Thyroid gland (tissue), 4 donors: ENCODE results near the gene CEACAM18. TPM values are rescaled to one million over a fixed set of nuclear protein-coding genes. Genes with fewer than 3 reads are reported as not detected.

Experiments used
- DNase-seq, 2 donors: peaks; one replicate each; pipeline ENCODE4 v3.0.0-alpha.2; 2019
- H3K27ac ChIP-seq, 3 donors: fragments of 200-600 bp; sonication (generic); 1 replicate in 2 of 3; 2 replicates in 1 of 3; pipeline ENCODE4 v1.5.1; 2016 to 2019; ENCODE audit warnings: mild to moderate bottlenecking in 1 of 3, moderate library complexity in 1 of 3
- H3K27me3 ChIP-seq: fragments of 200-600 bp; sonication (generic); one replicate; pipeline ENCODE4 v1.5.1; 2019
- H3K36me3 ChIP-seq, 2 donors: fragments of 200-600 bp; sonication (generic); one replicate each; pipeline ENCODE4 v1.5.1; 2016 to 2019
- H3K4me1 ChIP-seq, 2 donors: fragments of 200-600 bp; sonication (generic); one replicate each; pipeline ENCODE4 v1.5.1; 2017 to 2019
- H3K4me3 ChIP-seq, 3 donors: fragments of 200-600 bp; sonication (generic); replicated peaks in 1 of 3; 1 replicate in 2 of 3; 2 replicates in 1 of 3; pipeline ENCODE4 v1.5.1; 2016; ENCODE audit warnings: mild to moderate bottlenecking in 1 of 3
- H3K9me3 ChIP-seq: fragments of 200-600 bp; sonication (generic); one replicate; pipeline ENCODE4 v1.5.1; 2017
- POLR2A ChIP-seq, 2 donors: fragments of 450-650 bp; IDR thresholded peaks; one replicate each; pipeline ENCODE4 v1.6.1; 2017; ENCODE audit warnings: antibody characterized with exemption in 2 of 2, mild to moderate bottlenecking in 2 of 2, moderate library complexity in 1 of 2
- WGBS, 2 donors: methylation state at CpG; one replicate each; pipeline ENCODE4 v1.1.5; 2017; 5-methylcytosine and 5-hydroxymethylcytosine counted together
- intact Hi-C: fragments of 100-400 bp; cut with DNase I; formaldehyde crosslinking; loops from one replicate; pipeline ENCODE4 v1.15.1; 2023
- small RNA-seq: library from RNA; depleted of rRNA; stranded (forward); fragments of <200 nt; gene quantifications from one replicate; pipeline ENCODE3, GENCODE V24; 2016
- total RNA-seq, 4 donors: library from RNA; depleted of rRNA; stranded (reverse); fragments of >200 nt; gene quantifications; one replicate each; pipeline ENCODE4 v1.2.3, GENCODE V29; 2016
- TF ChIP-seq, protein P1 (sequence below), 6 experiments: fragments of 200-600 bp in 3 of 6; fragments of 450-650 bp in 3 of 6; sonication (generic) in 3 of 6; IDR thresholded peaks; one replicate each; pipeline ENCODE4 v1.5.1; 2016 to 2019; ENCODE audit warnings: antibody characterized with exemption in 6 of 6, mild to moderate bottlenecking in 2 of 6, inconsistent platforms in 1 of 6, moderate library complexity in 1 of 6

CEACAM18 gene
- total RNA-seq, 4 donors from 2014 or later: not detected

DNA sequence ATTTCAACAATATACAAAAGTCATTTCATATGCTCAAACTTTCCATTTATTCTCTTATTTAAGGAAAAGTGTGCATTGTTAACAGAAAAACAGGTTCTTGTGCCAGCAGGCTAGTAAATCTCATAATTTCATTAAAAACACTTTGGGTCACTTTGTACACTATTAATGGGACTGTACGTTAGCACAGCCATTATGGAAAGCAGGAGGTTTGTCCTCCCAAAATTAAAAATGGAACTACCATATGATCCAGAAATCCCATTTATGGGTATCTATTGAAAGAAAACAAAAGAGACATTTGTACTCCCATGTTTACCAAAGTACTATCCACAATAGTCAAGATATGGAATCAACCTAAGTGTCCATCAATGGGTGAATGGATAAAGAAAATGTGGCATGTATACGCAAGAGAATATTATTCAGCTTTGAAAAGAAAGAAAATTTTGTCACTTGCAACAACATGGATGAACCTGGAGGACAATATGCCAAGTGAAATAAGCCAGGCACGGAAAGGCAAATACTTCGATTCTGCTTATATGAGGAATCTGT, 61.6 kb downstream of the CEACAM18 start:
- no peaks in the 10 kb centered on the region for H3K4me1 ChIP-seq
- H3K36me3 ChIP-seq: no peaks in the 10 kb centered on the region
- TF ChIP-seq, protein P1, sequence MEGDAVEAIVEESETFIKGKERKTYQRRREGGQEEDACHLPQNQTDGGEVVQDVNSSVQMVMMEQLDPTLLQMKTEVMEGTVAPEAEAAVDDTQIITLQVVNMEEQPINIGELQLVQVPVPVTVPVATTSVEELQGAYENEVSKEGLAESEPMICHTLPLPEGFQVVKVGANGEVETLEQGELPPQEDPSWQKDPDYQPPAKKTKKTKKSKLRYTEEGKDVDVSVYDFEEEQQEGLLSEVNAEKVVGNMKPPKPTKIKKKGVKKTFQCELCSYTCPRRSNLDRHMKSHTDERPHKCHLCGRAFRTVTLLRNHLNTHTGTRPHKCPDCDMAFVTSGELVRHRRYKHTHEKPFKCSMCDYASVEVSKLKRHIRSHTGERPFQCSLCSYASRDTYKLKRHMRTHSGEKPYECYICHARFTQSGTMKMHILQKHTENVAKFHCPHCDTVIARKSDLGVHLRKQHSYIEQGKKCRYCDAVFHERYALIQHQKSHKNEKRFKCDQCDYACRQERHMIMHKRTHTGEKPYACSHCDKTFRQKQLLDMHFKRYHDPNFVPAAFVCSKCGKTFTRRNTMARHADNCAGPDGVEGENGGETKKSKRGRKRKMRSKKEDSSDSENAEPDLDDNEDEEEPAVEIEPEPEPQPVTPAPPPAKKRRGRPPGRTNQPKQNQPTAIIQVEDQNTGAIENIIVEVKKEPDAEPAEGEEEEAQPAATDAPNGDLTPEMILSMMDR (IDR thresholded peaks at IDR 0.05): no peak
- no peak for TF ChIP-seq POLR2A (IDR thresholded peaks at IDR 0.05)
- no peak for DNase-seq
- 84 to 87% methylated on average over 4 of the region's 4 CpGs for WGBS, 2 donors
- H3K27ac ChIP-seq: no peak overlapping the region
- no peaks in the 10 kb centered on the region for H3K27me3 ChIP-seq
- no peaks in the 10 kb centered on the region for H3K9me3 ChIP-seq
- intact Hi-C loops: no loop called here
- H3K4me3 ChIP-seq: no peak overlapping the region

Small RNA genes within 50 kb of the gene (small RNA-seq; reads per million reads assigned to genes)
- gene AC020914.3 (not detected), gene AC020914.5 (not detected)

Other genes starting within 250 kb of the CEACAM18 start
- gene SIGLECL1, start 227.5 kb upstream of the CEACAM18 start, total RNA-seq: not detected
- under 1 TPM in 1 of 4 donors, not detected in 3; 0.54 TPM for gene IGLON5, start 166.9 kb upstream of the CEACAM18 start, total RNA-seq
- under 1 TPM; 0.21 to 0.56 (median 0.28) TPM for gene VSIG10L, start 136.4 kb upstream of the CEACAM18 start, total RNA-seq
- gene ETFB, start 112.2 kb upstream of the CEACAM18 start, total RNA-seq: 100 to 1,000 TPM in 2 of 4 donors, 10 to 100 TPM in 2; 73.1 to 177 (median 129) TPM
- gene CLDND2, start 109.5 kb upstream of the CEACAM18 start, total RNA-seq: not detected
- 1 to 10 TPM in 1 of 4 donors, under 1 TPM in 1, not detected in 2; 0.54 to 2.2 TPM for gene NKG7, start 105.9 kb upstream of the CEACAM18 start, total RNA-seq
- not detected for gene LIM2, start 90.6 kb upstream of the CEACAM18 start, total RNA-seq
- gene C19orf84, start 87.9 kb upstream of the CEACAM18 start, total RNA-seq: under 1 TPM in 1 of 4 donors, not detected in 3; 0.40 TPM
- 1 to 10 TPM; 1.3 to 5.3 (median 2.9) TPM for gene SIGLEC10, start 60.9 kb upstream of the CEACAM18 start, total RNA-seq
- gene SIGLEC8, start 20.1 kb upstream of the CEACAM18 start, total RNA-seq: under 1 TPM in 2 of 4 donors, not detected in 2; 0.45 to 0.49 TPM
- gene SIGLEC12, start 23.3 kb downstream of the CEACAM18 start, total RNA-seq: under 1 TPM in 1 of 4 donors, not detected in 3; 0.11 TPM
- not detected for gene SIGLEC6, start 53.1 kb downstream of the CEACAM18 start, total RNA-seq
- gene ZNF175, start 92.7 kb downstream of the CEACAM18 start, total RNA-seq: 10 to 100 TPM in 1 of 4 donors, 1 to 10 TPM in 3; 9.0 to 12.9 (median 9.4) TPM
- gene SIGLEC5, start 151.9 kb downstream of the CEACAM18 start, total RNA-seq: under 1 TPM in 3 of 4 donors, not detected in 1; 0.27 to 0.92 (median 0.44) TPM
- 1 to 10 TPM in 2 of 4 donors, under 1 TPM in 1, not detected in 1; 0.22 to 6.2 (median 1.7) TPM for gene SIGLEC14, start 168.3 kb downstream of the CEACAM18 start, total RNA-seq
- 10 to 100 TPM; 11.9 to 26.2 (median 20.4) TPM for gene SPACA6, start 214.8 kb downstream of the CEACAM18 start, total RNA-seq
- 1 to 10 TPM in 2 of 4 donors, not detected in 2; 1.1 to 1.5 TPM for gene HAS1, start 245.5 kb downstream of the CEACAM18 start, total RNA-seq